ENCODE data around the gene AGRN.

The AGRN gene

DNA sequence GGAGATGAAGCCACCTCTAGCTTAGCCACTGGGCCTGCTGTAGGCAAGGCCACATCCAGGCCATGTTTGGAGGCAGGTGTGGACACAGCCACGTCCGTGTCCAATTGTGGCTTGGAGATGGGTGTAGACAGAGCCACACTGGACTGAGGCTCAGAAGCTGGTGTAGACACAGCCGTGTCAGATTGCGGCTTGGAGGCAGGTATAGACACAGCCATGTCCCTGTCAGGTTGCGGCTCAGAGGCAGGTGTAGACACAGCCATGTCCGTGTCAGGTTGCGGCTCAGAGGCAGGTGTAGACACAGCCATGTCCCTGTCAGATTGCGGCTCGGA is 40.2 kb upstream of the AGRN start:
- TF ChIP-seq CTCF (conservative IDR thresholded peaks at IDR 0.05) (no peak), ZFX (IDR thresholded peaks at IDR 0.05) (no peak)
- H3K27ac ChIP-seq: no peak overlapping the region

DNA sequence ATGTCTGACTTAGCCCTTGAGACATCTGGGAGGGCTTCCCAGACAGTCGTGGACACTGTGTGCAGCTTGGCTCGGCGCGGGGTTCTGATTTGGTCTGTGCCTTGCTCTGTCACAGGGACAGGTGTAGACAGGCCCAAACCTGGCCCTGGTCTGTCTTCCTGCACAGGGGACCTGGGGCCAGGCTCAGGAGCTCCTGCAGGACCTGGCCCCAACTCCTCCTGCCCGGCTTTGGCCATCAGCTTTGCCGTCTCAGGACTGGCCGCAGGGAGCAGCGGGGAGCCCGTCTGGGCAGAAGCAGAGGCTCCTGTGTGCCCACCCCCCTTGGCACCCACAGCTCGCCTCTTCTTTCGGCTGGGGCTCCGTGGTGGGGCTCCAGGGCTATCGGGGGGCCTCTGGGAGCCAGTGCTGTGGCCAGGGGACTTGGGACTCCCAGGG is 39.8 kb upstream of the AGRN start:
- no peak for TF ChIP-seq ZFX (IDR thresholded peaks at IDR 0.05)
- TF ChIP-seq CTCF (conservative IDR thresholded peaks at IDR 0.05): no peak
- H3K27ac ChIP-seq: no peak overlapping the region

- no peak for TF ChIP-seq CTCF (conservative IDR thresholded peaks at IDR 0.05)
- no peak for TF ChIP-seq ZFX (IDR thresholded peaks at IDR 0.05)
- no peak overlapping the region for H3K27ac ChIP-seq
These were observed 39.1 kb upstream of the AGRN start for GRCh38 chr1:980602-981395.

GRCh38 chr1:981491-981954 is 38.4 kb upstream of the AGRN start:
- TF ChIP-seq CTCF (conservative IDR thresholded peaks at IDR 0.05) (no peak), ZFX (IDR thresholded peaks at IDR 0.05) (no peak)
- no peak overlapping the region for H3K27ac ChIP-seq

- TF ChIP-seq ZFX (IDR thresholded peaks at IDR 0.05) (no peak), CTCF (conservative IDR thresholded peaks at IDR 0.05) (no peak)
- no peak within 1 kb of the TSS for H3K27ac ChIP-seq
These were observed 37.9 kb upstream of the AGRN start, which contains the start of gene PERM1 for GRCh38 chr1:981955-982558. PERM1 (minus strand) TSS chr1:982093; CDS start chr1:981029, 1,064 bp downstream.

DNA sequence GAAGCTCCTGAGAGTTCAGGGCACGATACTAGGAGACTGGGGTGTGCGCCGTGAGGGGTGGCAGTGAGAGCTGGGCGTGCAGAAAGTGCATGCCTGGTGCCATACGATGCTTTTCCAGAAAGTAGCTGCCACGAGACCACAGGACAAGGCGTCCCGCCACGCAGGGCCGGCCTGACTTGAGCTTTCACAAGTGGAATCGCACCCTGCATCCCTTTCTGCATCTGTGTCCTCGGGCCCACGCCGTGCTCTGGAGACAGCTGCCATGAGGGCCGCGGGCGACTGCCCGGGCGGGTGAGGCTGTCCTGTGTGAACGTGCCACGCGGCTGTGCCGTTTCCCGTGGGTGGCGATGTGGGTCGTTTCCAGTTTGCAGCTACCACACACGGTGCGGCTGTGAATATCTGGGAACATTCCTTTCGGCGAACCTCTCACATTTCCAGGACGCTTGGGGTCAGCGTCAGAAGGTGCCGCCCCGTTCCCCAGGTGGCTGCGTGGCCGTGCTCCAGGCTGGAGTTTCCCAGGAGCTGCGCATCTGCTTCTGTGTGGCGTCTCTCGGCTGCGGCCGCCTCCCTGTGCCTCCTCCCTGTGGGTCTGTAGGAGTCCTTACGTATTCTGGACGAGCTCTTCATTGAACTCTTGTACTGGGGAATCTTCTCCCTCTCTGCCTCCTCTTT is 37.0 kb upstream of the AGRN start:
- H3K27ac ChIP-seq: no peak overlapping the region
- TF ChIP-seq ZFX (IDR thresholded peaks at IDR 0.05) (no peak), CTCF (conservative IDR thresholded peaks at IDR 0.05) (no peak)
